GM12875 (cell line): ENCODE results near the gene TH.

Experiments used
- H3K4me3 ChIP-seq: one replicate; pipeline ENCODE4 v1.5.1; 2011; ENCODE audit warnings: low read depth, low read length, control low read depth
- TF ChIP-seq, protein P1 (sequence below): IDR thresholded peaks from 2 replicates; pipeline ENCODE4 v1.5.1; 2011; ENCODE audit warnings: low read depth, mild to moderate bottlenecking, control low read depth, inconsistent platforms, low read length, moderate library complexity, borderline replicate concordance; ENCODE audit not compliant: insufficient read depth

TH gene

DNA sequence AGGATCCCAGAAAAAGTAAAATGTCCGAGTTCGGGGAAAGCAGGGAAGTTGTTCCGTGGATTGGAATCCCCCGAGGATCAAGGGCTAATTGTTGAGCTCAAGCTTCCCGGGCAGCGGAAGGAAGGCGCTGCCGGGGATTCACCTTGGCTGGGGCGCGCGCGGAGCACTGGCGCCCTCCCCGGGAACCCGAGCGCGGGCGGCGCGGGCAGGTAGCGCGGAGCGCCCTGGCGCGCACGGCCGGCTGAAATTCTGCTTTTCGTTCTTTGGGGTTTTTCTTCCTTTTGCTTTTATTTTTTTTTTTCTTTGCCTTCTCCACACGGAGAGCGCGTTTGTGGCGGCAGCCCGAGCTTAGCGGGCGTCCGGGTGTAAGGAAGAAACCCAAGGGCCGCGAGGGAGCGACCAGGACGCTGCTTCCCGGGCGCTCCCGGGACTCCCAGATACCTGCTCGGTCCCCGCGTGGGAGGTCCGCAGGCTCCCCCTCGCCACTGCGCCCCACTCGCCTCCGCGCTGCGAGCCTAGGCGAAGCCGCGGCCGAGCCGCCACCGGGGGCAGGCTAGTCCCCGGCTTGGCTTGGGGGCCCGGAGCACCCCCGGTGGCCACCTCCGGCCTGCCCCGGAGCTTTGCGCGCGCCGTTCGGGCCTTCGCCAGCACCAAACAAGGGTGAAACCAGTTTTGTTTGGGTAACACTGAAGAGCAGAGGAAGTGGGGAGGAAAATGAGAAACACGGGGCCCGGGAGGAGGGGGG lies 27.6 kb downstream of the TH start:
- TF ChIP-seq, protein P1, sequence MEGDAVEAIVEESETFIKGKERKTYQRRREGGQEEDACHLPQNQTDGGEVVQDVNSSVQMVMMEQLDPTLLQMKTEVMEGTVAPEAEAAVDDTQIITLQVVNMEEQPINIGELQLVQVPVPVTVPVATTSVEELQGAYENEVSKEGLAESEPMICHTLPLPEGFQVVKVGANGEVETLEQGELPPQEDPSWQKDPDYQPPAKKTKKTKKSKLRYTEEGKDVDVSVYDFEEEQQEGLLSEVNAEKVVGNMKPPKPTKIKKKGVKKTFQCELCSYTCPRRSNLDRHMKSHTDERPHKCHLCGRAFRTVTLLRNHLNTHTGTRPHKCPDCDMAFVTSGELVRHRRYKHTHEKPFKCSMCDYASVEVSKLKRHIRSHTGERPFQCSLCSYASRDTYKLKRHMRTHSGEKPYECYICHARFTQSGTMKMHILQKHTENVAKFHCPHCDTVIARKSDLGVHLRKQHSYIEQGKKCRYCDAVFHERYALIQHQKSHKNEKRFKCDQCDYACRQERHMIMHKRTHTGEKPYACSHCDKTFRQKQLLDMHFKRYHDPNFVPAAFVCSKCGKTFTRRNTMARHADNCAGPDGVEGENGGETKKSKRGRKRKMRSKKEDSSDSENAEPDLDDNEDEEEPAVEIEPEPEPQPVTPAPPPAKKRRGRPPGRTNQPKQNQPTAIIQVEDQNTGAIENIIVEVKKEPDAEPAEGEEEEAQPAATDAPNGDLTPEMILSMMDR, result no peak
- H3K4me3 ChIP-seq, result no peak overlapping the region

- TF ChIP-seq, protein P1, result no peak
- H3K4me3 ChIP-seq, result no peak overlapping the region
Observed at GRCh38 chr11:2143477-2143798, 28.2 kb downstream of the TH start.

DNA sequence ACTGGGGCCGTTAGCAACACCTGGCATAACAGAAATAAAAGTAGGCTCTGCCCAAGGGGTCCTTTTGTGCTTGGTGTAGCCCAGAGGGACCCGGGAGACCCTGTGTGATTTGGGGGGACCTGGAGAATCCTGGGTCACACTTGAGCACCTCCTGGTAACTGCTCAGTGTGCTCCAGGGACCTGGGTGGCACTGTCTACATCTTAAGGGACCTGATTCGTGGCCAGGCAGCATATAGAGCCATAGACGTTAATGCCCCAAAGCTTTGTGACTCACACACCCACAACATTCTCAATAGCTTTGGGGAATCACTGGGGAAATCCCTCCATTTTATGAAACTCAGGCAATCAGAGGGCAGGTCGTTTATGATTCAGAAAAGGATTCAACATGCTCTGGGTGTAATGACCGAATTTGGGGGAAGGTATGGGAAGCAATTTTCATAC lies 28.8 kb downstream of the TH start:
- H3K4me3 ChIP-seq, result no peak overlapping the region
- TF ChIP-seq, protein P1, result no peak

DNA sequence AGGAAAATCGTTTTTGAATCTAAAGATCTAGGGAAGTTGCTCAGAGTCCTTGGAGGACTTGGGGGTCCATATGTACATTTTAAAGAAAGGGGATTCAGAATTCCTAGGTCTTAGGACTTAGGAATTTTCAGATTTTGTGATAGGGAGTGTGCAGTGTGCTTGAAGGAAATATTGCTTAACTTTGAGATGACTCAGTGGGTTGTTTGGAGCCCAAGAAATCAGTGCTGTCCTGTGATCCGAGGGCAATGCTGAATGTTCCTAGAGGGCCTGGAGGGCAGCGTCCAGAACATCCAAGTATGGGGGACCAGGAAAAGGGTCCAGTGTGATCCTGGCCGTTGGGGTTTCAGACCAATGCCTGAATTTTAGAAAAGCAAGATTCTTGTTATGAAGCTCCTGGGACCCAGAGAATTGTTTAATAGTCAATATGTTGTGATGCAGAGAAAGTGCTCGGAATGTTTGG lies 29.3 kb downstream of the TH start:
- TF ChIP-seq, protein P1, result no peak
- H3K4me3 ChIP-seq, result no peak overlapping the region

DNA sequence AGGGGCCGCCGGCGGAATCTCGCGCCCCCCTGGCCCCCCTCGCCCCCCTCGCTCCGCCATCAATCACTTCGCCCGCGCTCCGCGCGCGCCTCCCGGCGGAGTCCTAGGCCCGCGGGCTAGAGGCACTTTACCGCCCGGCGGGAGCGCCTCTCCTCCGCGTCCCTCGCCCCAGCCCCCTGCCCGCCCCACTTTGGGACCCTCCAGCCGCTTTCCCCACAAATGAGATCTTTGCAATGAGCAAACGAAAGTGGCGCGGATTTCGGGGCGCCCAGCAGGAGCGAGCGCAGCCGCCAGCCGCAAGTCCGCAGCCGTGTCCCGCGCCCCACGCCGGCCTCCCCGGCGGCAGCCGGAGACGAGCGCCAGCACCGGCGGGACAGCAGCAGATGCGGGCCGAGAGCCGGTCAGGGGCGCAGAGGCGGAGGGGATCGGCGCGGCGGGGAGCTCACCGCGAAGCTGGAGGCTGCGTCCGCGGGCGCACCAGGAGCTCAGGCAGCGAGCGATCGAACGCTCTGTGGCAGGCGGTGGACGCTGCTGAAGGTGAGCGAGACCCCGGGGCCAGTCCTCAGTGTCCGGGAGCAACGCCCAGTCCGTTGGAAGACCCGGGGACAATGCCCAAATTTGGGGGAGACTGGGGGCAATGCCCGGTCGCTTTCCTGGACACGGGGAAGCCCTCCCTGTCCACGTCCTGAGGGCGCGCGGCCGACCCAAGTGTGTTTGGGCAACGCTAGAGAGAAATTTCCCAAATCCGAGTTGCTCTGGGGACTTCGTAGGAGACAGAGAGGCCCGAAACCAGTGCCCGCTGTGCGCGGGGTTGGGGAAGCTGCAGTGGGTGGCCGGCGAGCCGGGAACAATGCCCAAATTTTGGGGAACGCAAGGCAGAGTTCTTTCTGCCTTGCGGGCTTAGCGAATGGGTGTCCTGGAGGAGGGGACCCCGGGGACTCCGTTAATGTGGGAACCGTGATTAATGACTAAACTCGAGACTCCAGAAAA lies 30.9 kb downstream of the TH start:
- TF ChIP-seq, protein P1, result no peak
- H3K4me3 ChIP-seq, result no peak overlapping the region

- no peak overlapping the region for H3K4me3 ChIP-seq
- TF ChIP-seq, protein P1, result no peak
Observed at GRCh38 chr11:2139621-2140337, 31.8 kb downstream of the TH start.
